GM15510 (cell line): ENCODE measurements around the gene ANKRD65.

Source experiments
- POLR2A ChIP-seq: IDR thresholded peaks from 3 replicates; pipeline ENCODE4 v1.6.1; 2011; ENCODE audit warnings: borderline replicate concordance; ENCODE audit not compliant: insufficient read length; ENCODE audit errors: extremely low read depth

ANKRD65 gene

GRCh38 chr1:1430992-1431844, 10.1 kb upstream of the ANKRD65 start:
- no peak for TF ChIP-seq POLR2A

DNA sequence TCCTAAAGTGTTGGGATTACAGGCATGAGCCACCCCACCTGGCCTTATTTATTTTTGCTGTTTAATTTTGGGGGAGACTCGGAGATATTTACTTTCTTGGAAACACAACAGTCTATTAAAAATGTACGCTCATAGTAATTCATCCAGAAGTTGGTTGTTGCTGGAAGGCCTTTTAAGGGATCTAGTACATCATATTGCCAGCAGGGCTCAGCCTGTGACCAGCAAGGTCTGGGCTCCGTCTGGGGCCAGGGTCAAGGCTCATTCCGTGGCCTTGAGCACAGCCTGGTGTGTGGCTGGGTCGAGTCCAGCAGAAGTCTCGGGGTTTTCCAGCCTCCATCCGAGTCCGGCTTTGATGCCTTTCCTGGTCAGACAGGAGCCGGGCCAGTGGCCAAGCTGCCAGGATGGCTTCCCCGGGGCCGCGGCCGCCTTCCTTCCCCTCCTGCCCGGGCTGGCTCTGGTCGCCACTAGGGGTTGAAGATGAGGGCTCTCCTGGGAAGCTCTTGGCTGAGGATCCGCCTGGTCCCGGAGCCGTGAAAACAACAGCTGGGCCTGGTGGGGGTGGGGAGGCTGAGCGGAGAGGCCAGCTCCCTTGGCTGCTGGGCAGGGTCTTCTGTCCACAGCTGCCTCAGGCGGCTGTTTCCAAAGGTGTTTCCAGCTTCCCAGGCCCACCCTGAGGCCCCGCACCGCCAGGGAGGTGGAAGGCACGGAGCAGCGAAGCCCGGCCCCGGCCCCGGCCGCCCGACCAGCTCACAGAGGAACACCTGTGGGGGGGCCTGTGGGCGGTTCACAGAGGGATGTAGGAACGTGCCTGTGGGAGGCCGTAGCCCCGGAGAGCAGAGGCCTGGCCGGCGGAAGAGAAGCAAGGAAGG, 9.3 kb upstream of the ANKRD65 start:
- no peak for TF ChIP-seq POLR2A

GRCh38 chr1:1429671-1430073, 8.6 kb upstream of the ANKRD65 start:
- TF ChIP-seq POLR2A, result no peak

DNA sequence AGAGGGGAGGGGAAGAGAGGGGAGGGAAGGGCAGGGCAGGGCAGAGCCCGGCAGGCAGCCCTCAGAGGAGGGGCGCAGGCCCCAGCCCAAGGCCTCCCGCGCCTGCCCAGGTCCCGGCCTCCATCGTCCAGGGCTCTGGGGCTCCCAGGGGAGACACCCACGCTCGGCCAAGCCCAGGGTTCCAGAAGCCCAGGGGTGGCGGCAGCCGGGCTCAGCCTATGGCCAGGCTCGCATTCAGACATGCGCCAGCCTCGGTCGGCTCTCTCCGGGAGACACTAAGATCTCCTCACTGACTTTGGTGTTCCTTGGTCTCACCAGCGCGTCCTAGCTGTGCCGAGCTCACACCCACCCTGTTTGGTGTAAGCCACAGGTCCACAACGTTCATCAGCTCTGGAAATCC, 7.1 kb upstream of the ANKRD65 start:
- no peak for TF ChIP-seq POLR2A

DNA sequence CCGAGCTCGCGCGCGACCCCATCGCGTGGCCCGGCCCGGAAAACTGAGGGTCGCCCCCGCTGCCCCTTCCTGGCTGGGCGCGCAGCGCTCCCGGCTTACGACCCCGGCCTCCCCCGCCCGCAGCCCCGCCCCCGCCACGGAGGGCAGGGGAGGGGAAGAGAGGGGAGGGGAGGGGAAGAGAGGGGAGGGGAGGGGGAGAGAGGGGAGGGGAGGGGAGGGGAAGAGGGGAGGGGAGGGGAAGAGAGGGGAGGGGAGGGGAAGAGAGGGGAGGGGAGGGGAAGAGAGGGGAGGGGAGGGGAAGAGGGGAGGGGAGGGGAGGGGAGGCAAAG, 6.7 kb upstream of the ANKRD65 start:
- TF ChIP-seq POLR2A, result no peak

- TF ChIP-seq POLR2A, result no peak
Measured at GRCh38 chr1:1427106-1427819, 6.2 kb upstream of the ANKRD65 start.

DNA sequence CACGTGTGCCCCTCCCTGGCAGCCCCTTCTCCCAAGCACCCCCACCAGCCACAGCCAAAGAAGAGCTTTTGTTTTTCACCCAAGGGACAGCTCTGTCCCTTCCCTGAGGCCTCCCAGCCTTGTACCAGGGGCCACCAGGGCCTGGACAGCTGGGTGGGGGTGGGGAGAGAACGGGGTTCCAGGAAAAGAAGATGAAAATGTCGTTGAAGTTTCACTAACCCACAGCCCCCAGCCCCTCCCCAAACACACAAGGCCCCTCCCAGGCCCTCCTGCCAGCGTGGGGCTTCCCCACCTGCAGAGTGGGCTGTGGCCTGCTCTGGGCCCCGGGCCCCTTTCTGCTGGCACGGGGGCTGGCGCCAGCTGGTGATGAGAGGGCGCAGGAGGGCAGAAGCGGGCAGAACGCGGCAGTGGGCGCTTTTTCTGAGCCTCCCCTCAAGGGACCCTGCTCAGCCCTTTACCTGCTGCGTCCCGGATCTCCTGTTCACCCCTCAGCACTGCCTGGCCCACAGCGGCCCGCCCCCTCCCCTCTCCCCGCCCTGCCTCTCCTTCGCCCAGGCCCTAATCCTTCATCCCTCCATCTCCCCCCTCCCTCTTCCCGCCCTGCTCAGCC, 5.5 kb upstream of the ANKRD65 start:
- TF ChIP-seq POLR2A, result no peak

DNA sequence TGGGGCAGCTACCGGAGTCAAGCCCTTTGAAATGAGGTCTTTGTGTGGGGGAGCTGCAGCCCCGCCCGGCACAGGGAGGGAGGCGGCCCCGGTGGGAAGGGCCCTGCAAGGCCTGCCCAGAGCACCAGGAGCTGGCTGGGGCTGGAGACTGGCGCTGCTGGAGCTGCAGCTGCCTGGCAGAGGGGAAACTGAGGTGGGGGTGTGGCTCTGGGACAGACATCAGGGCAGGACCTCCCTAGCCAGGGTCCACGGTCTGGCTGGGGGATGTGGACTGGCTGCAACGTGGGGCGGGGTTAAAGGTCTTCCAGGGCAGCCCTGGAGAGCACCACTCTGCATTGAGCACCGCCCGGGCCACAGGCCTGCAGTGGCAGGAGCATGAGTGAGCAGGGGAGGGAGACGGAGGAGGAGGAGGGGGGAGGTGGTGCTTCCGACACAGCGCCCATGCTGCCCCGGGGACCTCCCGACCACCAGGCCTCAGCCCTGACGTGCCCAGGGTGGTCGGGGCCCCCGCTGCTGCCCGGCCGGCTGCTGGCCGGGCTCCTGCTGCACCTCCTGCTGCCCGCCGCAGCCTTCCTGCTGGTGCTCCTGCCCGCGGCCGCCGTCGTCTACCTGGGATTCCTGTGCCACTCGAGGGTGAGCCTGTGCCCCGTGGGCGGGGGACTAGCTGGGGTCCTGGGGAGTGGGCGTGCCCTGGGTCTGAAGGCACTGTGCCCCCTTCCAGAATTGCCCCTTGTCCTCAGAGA, 4.8 kb upstream of the ANKRD65 start:
- no peak for TF ChIP-seq POLR2A

GRCh38 chr1:1425426-1425752, 4.3 kb upstream of the ANKRD65 start:
- no peak for TF ChIP-seq POLR2A

- no peak for TF ChIP-seq POLR2A
Measured at GRCh38 chr1:1424707-1425106, 3.6 kb upstream of the ANKRD65 start.

GRCh38 chr1:1423245-1423597, 2.1 kb upstream of the ANKRD65 start:
- TF ChIP-seq POLR2A, result no peak

DNA sequence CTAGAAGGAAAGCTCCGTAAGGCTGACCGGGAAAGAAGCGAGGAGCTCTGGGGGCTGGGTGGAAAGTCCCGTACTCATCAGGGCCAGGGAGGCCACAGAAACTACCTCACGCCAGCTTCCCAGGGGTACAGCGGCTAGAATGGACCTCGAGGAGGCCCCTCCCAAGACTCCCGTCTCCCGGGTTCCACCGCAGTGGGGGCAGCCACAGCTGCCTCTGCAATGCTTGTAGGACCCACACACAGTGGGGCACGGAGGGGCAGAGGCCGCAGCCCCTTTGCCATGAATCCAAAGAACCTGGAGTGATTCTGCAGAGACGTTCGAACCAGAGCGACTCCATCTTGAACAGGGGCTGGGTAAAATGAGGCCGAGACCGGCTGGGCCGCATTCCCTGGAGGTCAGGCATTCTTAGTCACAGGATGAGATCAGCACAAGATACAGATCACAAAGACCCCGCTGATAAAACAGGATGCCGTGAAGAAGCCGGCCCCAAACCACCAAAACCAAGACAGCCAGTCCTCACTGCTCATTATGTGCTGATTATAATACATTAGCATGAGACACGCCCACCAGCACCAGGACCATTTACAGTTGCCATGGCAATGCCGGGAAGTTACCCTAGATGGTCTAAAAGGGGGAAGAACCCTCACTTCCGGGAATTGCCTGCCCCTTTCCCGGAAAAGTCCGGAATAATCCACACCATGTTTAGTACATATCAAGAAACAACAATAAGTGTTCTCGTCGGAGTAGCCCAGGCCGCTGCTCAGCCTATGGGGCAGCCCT, 1.6 kb upstream of the ANKRD65 start:
- TF ChIP-seq POLR2A, result no peak

- TF ChIP-seq POLR2A, result no peak
Measured at GRCh38 chr1:1421907-1422464, 910 bp upstream of the ANKRD65 start.

DNA sequence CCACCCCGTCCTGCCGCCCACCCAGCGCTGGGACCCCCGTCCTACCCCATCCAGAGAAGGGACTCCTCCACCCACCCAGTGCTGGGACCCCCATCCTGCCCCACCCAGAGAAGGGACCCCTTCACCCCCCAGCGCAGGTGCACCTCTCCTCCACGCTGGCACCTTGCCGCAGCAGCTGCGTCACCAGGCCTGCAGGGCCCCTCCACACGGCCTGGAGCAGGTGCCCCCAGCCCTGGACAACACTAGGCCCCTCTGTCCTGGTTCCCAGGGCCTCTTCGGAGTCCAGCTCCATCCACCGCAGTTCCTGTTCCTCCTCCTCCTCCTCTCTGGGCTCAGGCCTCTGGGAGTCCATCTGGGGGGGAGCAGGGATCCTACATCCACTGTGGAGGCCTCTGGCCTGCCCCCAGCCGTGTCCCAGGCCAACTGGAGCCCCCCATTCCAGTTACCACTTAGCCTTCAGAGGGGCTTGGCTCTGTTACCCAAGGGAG, 378 bp downstream of the ANKRD65 start:
- TF ChIP-seq POLR2A, result no peak
